Measurements from ENCODE around the gene ZNF497. TPM values are rescaled to one million over a fixed set of nuclear protein-coding genes. Genes with fewer than 3 reads are reported as not detected.

The ZNF497 gene
- total and polyA plus RNA-seq, 2 of the 13 experiments (the other 11 are each of a cell fraction or from before 2014, with no cell fraction given) = 1.5 to 1.9 TPM

GRCh38 chr19:58386576-58387337 is 24.2 kb upstream of the ZNF497 start, which contains the start of gene RPS5 (continued):
- TF ChIP-seq, protein P1, sequence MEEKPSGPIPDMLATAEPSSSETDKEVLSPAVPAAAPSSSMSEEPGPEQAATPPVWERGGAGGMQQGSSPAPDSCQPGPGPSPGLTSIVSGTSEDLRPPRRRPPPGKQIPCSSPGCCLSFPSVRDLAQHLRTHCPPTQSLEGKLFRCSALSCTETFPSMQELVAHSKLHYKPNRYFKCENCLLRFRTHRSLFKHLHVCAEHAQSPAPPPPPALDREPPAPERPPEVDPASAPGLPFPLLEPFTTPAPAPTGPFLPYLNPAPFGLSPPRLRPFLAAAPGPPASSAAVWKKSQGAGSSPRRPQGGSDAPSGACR (CRISPR knock-in tag; IDR thresholded peaks at IDR 0.05) = 0 out of 2 replicates have a peak, but pooled peaks have one; percentile 38
- TF ChIP-seq ZNF607 (CRISPR knock-in tag; IDR thresholded peaks at IDR 0.05; ENCODE audit: borderline replicate concordance) (peak; percentile 71), MTA1 (CRISPR knock-in tag; IDR thresholded peaks at IDR 0.05; ENCODE audit: borderline replicate concordance) (peak; percentile 35; the same call in 1 of the 2 replicates), ZNF503 (CRISPR knock-in tag; IDR thresholded peaks at IDR 0.05) (0 out of 2 replicates have a peak, but pooled peaks have one; percentile 33), RBM39 (IDR thresholded peaks at IDR 0.05; ENCODE audit: low read depth, low read length, poor library complexity, severe bottlenecking) (no peak), PCBP2 (optimal IDR thresholded peaks at IDR 0.05; ENCODE audit: low read depth, low read length, poor library complexity, severe bottlenecking) (no peak), ZBTB3 (CRISPR knock-in tag; IDR thresholded peaks at IDR 0.05; ENCODE audit: borderline replicate concordance, low read depth) (0 out of 2 replicates have a peak, but pooled peaks have one; percentile 47), ZBTB4 (CRISPR knock-in tag; IDR thresholded peaks at IDR 0.05; ENCODE audit: borderline replicate concordance) (peak; percentile 61; the same call in 1 of the 2 replicates), HOXA3 (CRISPR knock-in tag; IDR thresholded peaks at IDR 0.05) (peak; percentile 68; the same call in 1 of the 2 replicates), CSRNP1 (CRISPR knock-in tag; IDR thresholded peaks at IDR 0.05) (peak; percentile 48), ZBTB10 (CRISPR knock-in tag; IDR thresholded peaks at IDR 0.05; ENCODE audit: borderline replicate concordance) (no peak), JDP2 (CRISPR knock-in tag; IDR thresholded peaks at IDR 0.05; ENCODE audit: borderline replicate concordance) (no peak), ADNP (CRISPR knock-in tag; IDR thresholded peaks at IDR 0.05) (no peak), MEIS1 (CRISPR knock-in tag; IDR thresholded peaks at IDR 0.05; ENCODE audit: borderline replicate concordance) (peak; percentile 82; the same call in 1 of the 2 replicates), ZNF232 (CRISPR knock-in tag; IDR thresholded peaks at IDR 0.05; ENCODE audit: borderline replicate concordance) (peak; percentile 30; the same call in 1 of the 2 replicates), NR2C2 (CRISPR knock-in tag; IDR thresholded peaks at IDR 0.05; ENCODE audit: borderline replicate concordance) (peak; percentile 100), SAP130 (CRISPR knock-in tag; IDR thresholded peaks at IDR 0.05; ENCODE audit: low read depth) (peak; percentile 97)
